Left ventricle myocardium superior (tissue), 1 donor: ENCODE data around the gene GNAO1. TPM values are rescaled to one million over a fixed set of nuclear protein-coding genes. Genes with fewer than 3 reads are reported as not detected.
A peak's percentile ranks its signal among the peaks of the same experiment; 100 is the strongest.

Experiments used
- ATAC-seq: fragments of 200-7000 bp; cut with Tn5 transposase; one replicate; pipeline ENCODE4 v1.9.1; 2020; ENCODE audit warnings: mild to moderate bottlenecking, moderate library complexity
- DNase-seq: peaks from one replicate; pipeline ENCODE4 v3.0.0-alpha.2; 2020
- intact Hi-C: fragments of 100-400 bp; cut with micrococcal nuclease; formaldehyde crosslinking; loops from one replicate; pipeline ENCODE4 v1.11.0; 2022
- total RNA-seq: library from RNA; stranded (reverse); fragmentation: NEBNext Ultra II Directional; extraction: Animal tissue kit (Norgen Biotek cat#: 25700); gene quantifications from one replicate; pipeline ENCODE4 v1.2.1, GENCODE V29; 2021
- donor health status: DM: no; HTN: yes; CAD: no; lungs with severe emphysema.

GNAO1 gene
- total RNA-seq, 1 donor from 2014 or later = 23.6 TPM

DNA sequence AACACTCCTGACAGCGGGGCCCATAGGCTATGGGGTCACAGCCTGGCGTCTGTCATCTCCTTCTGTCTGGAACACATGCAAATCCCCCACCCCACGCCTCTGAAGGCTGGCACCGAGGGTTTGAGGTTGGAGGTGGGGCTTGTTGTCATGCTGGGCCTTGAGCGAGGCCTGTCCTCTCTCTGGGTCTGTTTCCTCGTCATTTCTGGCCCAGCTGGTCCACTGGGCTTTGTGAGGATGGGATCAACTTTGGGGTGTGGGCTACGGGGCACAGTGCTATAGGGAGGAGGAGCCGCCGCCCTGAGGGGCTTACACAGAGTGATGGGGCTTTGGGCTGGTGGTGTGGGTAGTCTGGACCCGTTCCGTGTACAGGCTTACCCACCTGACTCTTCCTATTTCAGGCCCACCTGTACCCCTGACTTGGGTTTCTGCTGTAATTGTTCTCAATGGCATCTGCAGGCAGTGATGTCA is 146.6 kb downstream of the GNAO1 start:
- ATAC-seq (no peak), DNase-seq (no peak)
- intact Hi-C loops = no loop called here

DNA sequence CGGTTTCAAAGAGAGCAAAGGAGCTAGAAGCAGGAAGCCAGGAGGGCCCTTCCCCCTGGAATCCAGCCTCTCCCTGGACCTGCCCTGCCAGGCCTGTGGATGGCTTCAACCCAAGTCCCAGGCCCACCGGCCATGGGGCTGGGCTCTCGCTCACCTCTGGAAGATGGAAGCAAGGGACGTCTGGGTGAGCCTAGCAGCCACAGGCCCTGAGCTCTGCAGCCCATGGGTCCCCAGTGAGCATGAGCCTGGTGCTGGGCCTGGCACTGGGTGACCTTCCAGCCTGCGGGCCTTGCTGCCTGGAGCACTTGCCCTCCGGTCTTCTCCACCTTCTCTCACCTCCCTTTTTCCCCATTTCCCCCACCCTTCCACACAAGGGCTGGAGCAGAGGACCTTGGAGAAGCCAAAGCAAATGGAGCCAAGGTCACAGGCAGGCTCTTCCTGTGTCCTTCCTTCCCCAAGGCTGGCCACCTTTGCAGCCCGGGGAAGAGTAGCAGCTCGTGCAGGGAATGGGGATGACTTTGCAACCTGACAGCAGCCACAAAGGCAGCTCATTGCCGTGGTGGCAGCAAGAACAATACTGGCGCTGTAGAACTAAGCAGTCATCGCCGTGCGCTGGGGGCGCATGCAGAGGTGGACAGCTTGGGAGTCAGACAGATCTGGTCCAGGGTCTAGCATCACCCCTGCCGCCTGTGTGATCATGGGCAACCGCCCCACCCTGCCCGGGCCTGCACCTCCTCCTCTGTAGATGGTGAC is 147.5 kb downstream of the GNAO1 start:
- DNase-seq (no peak), ATAC-seq (no peak)
- intact Hi-C loops = no loop called here

DNA sequence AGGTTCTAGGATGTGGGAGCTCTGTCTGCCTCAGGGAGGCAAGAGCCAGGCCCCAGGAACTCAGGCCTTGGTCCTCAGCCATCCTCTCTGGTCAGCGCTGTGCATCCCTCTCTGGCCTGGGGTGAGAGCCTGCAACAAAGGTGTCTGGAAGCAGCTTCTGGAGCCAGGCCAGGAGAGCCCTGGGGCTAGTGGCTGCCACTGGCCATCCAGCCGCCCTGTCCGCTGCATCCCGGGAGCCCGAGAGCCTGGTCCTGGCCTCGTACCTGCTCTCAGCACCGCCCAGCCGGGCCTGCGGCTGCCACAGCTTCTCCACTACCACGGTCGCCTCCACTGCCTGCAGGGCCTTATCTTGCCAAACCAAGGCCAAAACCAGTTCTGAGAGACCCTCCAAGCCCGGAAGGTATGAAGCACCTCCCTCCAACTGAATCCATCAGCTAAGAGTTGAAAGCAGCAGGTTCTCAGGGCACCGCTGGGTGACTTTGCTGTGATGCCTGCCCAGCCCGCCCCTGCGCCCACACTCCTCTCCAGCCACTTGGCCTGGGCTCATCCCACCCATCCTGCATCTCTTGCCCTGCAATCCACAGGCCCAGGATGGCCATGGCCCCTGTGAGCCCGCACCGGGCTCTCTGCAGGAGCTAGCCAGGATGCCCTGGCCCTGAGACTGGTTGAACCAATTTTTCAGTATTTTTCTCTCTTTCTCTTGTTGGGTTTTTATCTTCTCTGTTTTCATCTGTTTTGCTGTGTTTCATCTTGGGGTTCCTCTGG is 148.3 kb downstream of the GNAO1 start:
- intact Hi-C loops = no loop called here
- DNase-seq (no peak), ATAC-seq (no peak)

DNA sequence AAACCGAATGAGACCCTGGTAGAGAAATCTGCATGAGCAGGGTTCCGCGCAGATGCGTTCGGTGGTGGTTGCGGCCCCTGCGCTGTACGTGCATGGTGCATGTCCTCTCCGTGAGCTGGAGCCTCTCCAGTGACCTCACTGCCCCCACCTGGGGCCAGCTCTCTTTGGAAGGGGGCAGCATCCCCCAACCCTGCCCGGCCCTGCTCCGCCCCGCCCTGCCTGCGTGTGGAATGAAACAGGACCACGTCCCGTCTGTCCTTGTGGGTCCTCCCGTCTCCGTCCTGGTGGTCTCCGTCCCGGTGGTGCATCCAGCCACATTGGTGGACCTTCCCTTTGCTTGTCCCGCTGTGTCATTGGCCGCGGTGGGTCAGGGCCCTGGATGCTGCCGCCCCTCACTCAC is 149.1 kb downstream of the GNAO1 start:
- intact Hi-C loops = no loop called here
- DNase-seq = no peak
- no peak for ATAC-seq

DNA sequence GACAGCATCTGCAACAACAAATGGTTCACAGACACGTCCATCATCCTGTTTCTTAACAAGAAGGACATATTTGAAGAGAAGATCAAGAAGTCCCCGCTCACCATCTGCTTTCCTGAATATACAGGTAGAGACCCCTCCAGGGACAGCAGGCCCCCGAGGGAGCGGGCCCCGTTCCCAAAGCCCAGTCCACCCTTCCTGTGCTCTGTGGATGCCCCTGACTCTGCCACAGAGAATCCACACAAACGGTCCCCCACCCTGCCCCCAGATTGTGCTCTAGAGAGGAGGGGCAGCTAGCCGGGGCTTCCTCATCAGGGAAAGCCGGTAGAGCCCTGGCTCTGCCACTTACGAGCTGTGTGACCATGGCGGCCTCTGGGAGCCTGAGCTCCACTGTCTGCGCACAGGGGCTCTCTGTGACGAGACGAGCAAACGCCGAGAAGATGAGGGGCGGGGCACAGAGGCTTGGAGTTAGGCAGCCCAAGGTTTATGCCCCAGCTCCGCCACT is 149.6 kb downstream of the GNAO1 start:
- no peak for ATAC-seq
- intact Hi-C loops = no loop called here
- DNase-seq = no peak

DNA sequence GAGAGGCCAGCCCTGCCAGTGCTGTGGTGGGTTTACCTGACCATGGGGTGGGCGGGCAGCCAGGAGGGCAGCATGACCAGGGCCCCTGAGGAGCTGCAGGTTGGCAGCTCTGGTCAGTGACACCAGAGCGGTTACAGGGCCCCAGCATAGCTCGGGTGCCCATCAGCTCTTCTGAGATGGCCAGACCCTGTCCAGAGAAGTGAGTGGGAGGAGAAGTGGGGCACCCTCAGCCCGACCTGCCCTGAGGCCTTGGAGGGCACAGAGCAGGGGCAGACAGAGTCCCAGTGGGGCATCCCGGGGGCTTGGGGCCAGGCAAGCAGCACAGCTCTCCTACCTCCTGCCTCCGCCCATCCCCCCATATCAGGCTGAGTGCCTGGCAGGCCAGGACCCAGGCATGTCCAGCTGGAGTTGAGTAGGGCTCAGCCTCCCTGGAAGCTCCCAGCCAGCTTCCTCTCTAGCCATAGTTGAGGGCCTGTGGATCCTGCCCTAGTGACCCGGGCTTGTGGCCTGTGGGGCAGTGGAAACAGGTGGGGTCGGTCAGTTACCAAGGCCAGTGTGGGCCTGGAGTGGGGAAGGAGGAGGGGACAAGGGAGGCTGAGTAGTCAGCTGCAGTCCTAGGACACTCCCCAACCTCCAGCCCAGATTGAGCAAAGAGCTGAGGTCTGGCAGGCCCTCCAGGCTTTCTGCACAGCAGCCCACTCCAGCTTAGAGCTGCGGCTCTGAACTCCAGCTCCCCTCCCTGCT is 150.5 kb downstream of the GNAO1 start:
- DNase-seq (no peak), ATAC-seq (no peak)
- intact Hi-C loops = no loop called here

DNA sequence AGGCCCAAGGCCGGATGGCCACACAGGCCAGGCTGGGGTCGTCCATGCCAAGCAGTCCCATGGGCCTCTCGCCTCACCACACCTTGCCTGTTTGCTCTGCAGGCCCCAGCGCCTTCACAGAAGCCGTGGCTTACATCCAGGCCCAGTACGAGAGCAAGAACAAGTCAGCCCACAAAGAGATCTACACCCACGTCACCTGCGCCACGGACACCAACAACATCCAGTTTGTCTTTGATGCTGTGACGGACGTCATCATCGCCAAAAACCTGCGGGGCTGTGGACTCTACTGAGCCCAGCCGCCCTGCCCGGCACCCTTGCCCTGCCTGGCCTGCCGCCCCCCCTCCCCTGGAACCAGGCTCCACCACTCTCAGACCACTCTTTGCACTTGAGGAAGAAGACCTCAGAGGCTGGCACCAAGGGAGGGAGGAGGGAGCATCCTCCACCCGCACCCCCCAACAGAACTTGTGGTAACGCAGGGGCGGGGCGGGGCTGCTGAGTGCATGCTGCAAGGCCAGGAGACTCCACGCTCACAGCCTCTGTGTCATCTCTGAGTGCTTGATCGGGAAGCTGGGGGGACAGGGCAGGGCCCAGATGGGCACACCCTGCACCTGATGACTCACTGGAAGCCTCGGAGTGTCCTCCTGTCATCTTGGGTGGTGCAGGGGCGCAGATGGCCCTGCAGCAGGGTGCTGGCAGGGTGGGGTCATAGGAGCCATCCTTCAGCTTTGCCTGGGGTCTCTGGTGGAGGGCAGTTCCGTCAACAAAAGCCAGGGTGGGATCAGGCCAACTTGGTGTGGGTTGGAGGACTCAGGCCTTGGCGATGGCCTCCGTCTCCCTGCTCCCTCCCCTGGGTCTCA is 152.6 kb downstream of the GNAO1 start:
- ATAC-seq (no peak), DNase-seq (peak; percentile 15)
- intact Hi-C loops = no loop called here

DNA sequence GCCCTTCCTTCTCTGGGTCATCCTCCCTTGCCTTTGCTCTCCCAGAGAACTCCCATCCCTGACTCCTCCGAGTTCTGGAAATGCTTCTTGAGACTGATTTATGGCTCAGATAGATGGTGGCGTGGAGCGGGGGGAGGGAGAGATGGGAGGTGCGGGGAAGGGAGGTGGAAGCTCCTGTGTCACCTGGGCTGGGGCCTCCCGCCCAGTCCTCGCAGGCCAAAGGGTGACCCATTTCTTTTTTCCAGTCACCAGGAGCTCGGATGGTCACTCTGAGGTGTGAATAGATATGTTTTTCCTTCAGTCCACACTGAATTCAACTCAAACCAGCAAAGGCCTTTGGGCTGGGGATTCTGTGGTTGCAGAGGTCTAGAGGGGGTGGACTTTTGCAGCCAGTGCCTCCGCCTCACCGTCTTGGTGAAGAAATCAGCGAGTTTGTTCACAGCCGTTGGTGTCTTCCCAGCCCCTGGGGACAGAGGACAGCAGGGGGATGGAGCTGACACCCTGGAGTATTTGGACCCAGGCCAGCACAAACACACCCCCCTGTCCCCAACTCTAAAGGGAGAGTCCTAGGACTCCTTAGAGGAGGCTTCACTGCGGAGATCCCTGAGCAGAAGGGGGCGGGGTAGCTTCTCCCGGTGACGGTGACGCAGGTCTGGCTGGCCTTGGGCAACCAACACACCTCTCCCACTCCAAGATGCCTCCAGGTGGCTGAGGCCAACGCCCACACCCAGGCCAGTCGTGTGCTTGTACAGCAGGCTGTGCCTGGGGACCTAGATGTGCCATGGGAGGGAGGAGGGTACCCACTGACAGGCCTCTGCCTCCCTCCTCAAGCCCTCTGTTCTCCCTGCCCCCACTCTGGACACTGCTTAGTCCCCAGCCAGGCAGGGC is 153.5 kb downstream of the GNAO1 start:
- intact Hi-C loops = no loop called here
- DNase-seq = peak; percentile 12
- no peak for ATAC-seq

DNA sequence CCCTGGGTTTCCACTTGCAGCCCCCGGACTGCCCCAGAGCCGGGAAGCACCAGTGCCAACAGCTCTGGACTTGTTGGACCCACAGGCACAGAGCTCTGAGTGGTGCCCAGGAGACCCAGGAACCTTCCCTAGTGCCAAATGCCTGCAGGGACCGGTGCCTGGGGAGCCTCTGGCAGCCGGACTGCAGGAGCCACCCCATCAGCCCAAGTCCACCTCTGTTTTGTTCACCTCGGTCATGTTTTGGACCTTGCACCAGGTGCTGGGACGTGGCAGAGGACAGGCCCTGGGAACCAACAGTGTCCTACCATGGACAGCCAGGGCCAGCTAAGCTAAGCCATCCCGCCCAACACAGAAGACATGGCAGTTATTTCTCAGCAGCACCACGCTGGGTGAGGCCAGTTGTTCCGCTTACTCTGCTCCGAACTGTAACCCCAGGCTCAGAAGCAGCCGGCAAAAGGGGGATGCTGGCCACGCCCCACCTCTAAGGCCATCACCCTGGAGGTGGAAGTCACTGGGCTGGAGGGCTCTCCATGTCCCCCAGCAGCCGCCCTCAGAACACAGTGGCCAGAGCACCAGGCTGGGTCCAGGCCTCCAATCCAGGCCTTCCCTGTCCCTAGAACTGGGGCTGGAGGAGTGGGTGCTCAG is 154.2 kb downstream of the GNAO1 start:
- ATAC-seq (no peak), DNase-seq (peak; percentile 28)
- intact Hi-C loops = no loop called here

DNA sequence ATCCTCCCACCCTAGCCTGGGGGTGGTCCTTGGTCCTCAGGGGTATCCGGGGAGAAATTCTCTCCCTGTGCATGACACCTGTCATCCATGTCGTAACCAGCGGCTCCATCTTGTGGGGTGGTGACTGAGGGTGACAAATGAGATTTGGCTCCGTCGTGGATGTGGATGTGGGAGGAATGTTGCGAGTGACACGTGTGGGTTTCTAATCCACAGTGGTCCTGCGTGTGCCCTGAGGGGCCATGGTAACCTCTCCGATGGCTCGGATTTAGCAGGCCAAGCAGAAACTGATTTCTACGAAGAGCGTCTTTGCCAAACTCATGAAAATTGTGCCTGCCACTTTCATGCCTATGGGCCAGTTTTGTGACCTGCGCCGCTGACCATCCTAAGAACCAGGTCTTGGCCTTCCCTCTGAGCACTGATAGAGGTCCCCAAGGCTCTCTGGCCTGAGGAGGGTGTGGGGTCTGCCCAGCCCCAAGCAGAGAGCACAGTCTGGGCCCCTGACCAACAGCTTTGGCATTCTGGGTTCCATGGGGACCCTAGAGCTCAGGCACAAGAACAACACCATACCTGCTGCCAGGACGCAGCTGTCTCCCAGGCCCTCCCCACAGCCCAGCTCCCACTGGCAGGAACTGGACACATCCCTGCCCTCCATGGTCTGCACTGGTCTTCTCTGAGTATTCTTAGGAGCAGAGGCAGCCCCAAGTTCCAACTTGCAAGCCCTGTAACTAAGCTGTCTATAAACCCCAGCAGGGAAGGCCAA is 155.0 kb downstream of the GNAO1 start:
- DNase-seq = peak; percentile 12
- intact Hi-C loops = no loop called here
- ATAC-seq = no peak

DNA sequence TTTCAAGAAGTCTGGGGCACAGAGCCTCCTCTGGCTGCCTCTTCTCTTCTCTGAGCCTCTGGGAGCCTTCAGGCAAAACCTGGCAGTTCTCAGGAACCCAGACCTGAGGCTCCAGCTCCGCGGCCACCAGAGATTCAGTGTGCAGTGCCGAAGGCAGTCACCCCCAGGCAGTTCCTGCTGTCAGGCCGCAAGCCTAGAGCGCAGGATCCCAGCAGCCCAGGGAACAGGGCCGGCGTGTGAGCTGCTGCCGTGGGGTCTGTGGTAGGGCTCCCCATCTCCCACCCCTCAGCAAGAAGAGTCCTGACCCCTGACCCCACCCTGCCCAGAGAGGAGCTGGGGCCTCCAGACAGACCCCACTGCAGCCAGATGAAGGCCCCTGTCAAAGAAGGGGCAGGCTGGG is 155.9 kb downstream of the GNAO1 start:
- intact Hi-C loops = no loop called here
- DNase-seq = peak; percentile 17
- ATAC-seq = no peak

DNA sequence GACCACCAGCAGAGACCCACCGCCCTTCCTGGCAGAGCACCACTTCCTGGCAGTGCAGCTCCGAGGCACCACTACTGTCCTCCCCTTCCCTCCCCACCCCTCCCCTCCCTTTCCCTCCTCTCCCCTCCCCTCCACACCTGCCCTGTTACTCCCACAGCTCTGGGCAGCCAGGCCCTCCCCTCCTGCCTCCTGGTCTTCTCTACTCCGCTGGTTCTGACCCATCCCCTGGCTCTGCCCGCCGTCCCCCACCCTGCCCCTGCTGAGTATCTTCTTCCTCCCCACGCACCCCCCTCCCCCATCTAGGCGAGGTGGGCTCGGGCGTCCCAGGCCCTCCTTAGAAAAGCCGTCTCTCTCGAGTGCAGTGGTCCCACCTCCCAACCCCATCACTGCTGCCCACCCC is 156.4 kb downstream of the GNAO1 start:
- ATAC-seq = no peak
- intact Hi-C loops = no loop called here
- DNase-seq = peak; percentile 8

DNA sequence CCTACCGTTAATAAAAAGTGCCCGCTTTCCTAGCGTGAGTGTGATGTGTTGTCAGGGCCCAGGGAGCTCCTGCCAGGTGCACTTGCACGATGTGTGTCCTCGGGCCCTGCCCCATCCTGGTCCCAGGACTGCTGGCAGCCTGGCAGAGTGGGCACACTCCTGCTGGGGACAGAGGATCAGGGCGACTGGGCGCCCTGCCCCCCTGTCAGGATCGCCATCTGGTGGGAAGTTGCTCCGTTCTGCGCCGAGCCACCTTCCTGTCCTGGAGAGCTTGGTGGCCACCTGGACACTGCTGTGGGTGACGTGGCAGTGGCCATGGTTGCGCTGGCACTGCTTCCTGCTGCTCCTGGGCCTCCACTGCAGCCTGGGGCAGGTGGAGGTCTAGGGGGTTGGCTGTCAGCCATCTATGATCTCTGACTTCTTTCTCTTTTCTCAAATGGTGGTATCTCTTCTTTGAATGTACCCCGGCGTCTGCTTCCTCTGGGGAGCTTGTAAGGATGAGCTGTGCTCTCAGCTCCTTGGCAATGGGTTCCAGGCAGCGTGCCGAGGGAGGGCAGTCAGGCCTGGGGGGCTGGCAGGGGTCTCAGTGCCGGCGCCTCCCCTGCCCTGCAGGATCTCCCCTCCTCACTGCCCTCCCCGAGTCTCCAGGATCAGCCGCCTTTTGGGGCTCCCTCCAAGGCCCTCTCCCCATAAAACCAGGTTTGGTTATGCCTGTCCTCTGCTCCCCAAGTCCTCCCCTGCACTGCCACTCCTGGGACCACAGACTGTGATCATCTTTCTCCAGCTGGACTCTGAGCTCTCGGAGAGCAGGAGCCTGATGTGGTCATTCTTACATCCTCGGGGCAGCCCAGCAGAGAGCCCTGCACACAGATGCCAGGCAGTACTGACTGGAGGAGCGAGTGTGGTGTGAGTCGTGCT is 157.1 kb downstream of the GNAO1 start:
- ATAC-seq = no peak
- DNase-seq = peak; percentile 11
- intact Hi-C loops = no loop called here

DNA sequence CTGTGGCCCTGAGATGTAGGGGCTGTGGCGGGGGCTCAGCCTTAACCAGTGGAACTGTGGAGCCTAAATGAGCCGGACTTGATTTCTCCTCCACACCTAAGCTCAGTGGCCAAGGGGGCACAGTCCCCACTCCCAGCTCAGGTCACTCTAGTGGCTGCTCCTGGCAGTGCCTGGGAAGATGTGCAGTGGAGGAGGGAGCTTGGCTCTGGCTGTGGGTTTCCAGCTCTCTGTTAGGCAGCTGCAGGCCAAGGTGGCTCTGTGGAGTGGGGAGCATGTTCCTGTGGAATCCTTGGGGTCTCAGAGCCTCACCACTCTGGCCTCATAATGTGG is 157.8 kb downstream of the GNAO1 start:
- DNase-seq = peak; percentile 11
- no peak for ATAC-seq
- intact Hi-C loops = no loop called here

DNA sequence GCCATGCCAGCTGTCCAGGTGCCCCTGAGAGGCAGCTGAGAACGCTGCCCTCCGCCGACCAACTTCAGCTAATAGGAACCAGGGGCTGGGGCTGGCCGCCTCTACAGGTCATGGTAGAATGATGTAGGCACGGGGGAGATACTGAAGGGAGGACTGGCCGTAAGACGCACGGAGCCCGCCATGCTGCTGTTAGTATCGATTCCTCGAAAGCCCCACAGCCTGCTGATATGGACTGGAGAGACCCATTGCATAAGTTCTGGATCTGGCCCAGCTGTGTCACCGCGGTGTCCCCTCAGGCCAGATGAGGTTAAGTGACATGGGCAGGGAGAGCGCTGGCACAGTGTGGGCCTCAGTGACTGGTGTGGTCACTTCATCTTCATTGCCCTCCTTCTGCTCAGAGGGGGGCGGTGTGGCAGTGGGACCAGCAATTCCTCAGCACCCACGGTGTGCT is 158.4 kb downstream of the GNAO1 start:
- intact Hi-C loops = no loop called here
- ATAC-seq (no peak), DNase-seq (peak; percentile 22)
